Right lobe of liver (tissue), 6 donors: ENCODE data around the gene INO80E. TPM values are rescaled to one million over a fixed set of nuclear protein-coding genes. Genes with fewer than 3 reads are reported as not detected.

Experiments used
- ATAC-seq, 4 donors: fragments of 200-7000 bp; cut with Tn5 transposase; one replicate each; pipeline ENCODE4 v1.9.1; 2020; ENCODE audit warnings: mild to moderate bottlenecking in 4 of 4, moderate library complexity in 4 of 4
- DNase-seq, 3 donors: peaks; one replicate each; pipeline ENCODE4 v3.0.0-alpha.2; 2020
- H3K27ac ChIP-seq, 3 donors: fragments of 200-600 bp; one replicate each; pipeline ENCODE4 v1.8.0; 2022
- H3K27me3 ChIP-seq, 2 donors: fragments of 200-600 bp; one replicate each; pipeline ENCODE4 v1.8.0; 2022
- H3K36me3 ChIP-seq, 4 donors: fragments of 200-600 bp; sonication (generic) in 1 of 4; one replicate each; pipeline versions ENCODE4 v1.5.1 to v1.8.0; 2017 to 2022; ENCODE audit warnings: control low read depth in 1 of 4
- H3K4me1 ChIP-seq, 4 donors: fragments of 200-600 bp; sonication (generic) in 1 of 4; one replicate each; pipeline versions ENCODE4 v1.5.1 to v1.8.0; 2017 to 2022; ENCODE audit warnings: control low read depth in 1 of 4
- H3K4me3 ChIP-seq, 3 donors: fragments of 200-600 bp; one replicate each; pipeline ENCODE4 v1.8.0; 2022
- H3K9me3 ChIP-seq, 4 donors: fragments of 200-600 bp; sonication (generic) in 1 of 4; one replicate each; pipeline versions ENCODE4 v1.5.1 to v1.8.0; 2017 to 2022; ENCODE audit warnings: control low read depth in 1 of 4
- CTCF ChIP-seq, 4 donors: fragments of 200-600 bp in 3 of 4; fragments of 450-650 bp in 1 of 4; IDR thresholded peaks; one replicate each; pipeline versions ENCODE4 v1.5.1 to v1.8.0; 2016 to 2022; ENCODE audit warnings: antibody characterized with exemption in 4 of 4, mild to moderate bottlenecking in 2 of 4
- POLR2A ChIP-seq: fragments of 450-650 bp; IDR thresholded peaks from one replicate; pipeline ENCODE4 v1.6.1; 2017; ENCODE audit warnings: antibody characterized with exemption, mild to moderate bottlenecking
- WGBS: methylation state at CpG from one replicate; pipeline ENCODE4 v1.1.6; 2018; ENCODE audit warnings: low coverage, low lambda C conversion rate; ENCODE audit not compliant: insufficient coverage; ENCODE audit errors: missing lambda C conversion rate; 5-methylcytosine and 5-hydroxymethylcytosine counted together
- intact Hi-C, 2 donors: fragments of 100-400 bp; cut with DNase I; formaldehyde crosslinking; loops; one replicate each; pipeline versions ENCODE4 v1.11.2 to v1.14.1; 2022
- total RNA-seq, 6 experiments: library from RNA; depleted of rRNA in 2 of 6; stranded (reverse); fragments of >200 nt in 2 of 6; fragmentation: NEBNext Ultra II Directional in 3 of 6; extraction: Animal tissue kit (Norgen Biotek cat#: 25700) in 3 of 6; gene quantifications; one replicate each; pipeline versions ENCODE4 v1.1.0 to v1.2.4, GENCODE V29; 2016 to 2023
- donor health status: DM: no; HTN: yes; CAD: no.
- donor health status: DM: no; HTN: no; CAD: no.
- donor health status: DM: no; HTN: no; CAD: no.
- donor health status: DM: no; HTN: yes; CAD: no.
- donor health status: DM: no; HTN: yes; CAD: no.

Gene INO80E
- total RNA-seq, 6 experiments from 2014 or later, result 22.3 to 45.8 (median 33.2) TPM

- ATAC-seq (no peak), DNase-seq (peak in 1 of 3 donors; percentile 21)
- Histone ChIP-seq H3K36me3 (peaks cover 0 to 20% (median 1%) of the 10 kb centered on the region in 4 donors), H3K9me3 (no peaks in the 10 kb centered on the region), H3K27me3 (no peaks in the 10 kb centered on the region), H3K4me3 (no peak overlapping the region), H3K27ac (no peak overlapping the region), H3K4me1 (peaks cover 0 to 22% (median 10%) of the 10 kb centered on the region in 4 donors)
- TF ChIP-seq CTCF (IDR thresholded peaks at IDR 0.05) (no peak), POLR2A (no peak)
- intact Hi-C loops, result no loop called here
- WGBS, result 43% methylated on average over 1 of the region's 1 CpG
Measured at GRCh38 chr16:29972500-29972899, 23.5 kb upstream of the INO80E start.

DNA sequence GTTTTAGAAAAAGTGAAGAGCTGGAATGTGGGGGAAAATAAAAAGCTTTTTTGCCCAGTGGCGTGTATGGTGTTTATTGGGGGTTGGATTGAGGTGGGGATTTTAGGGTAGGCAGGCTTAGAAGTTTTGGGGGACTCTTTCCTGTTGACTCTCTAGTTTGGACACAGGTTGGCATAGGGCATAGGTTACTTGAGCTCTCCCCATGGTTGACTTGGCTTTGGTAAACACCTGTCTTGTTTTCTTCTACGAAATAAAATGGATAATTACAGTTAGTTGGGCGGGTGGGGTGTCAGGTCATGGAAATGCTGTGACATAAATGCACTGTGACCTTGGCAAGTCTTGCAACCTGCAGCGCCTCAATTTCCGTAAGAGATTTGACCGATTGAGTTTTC lies 23.1 kb upstream of the INO80E start:
- Histone ChIP-seq H3K27me3 (no peaks in the 10 kb centered on the region), H3K36me3 (peaks cover 0 to 20% (median 3%) of the 10 kb centered on the region in 4 donors), H3K4me1 (peaks cover 0 to 22% (median 10%) of the 10 kb centered on the region in 4 donors), H3K27ac (peak overlapping the region in 1 of 3 donors; percentile 74), H3K9me3 (no peaks in the 10 kb centered on the region), H3K4me3 (peak overlapping the region in 2 of 3 donors; percentile 79 to 95)
- intact Hi-C loops, result no loop called here
- WGBS, result 92% methylated on average over 3 of the region's 6 CpGs
- no peak for TF ChIP-seq POLR2A
- no peak for TF ChIP-seq CTCF (IDR thresholded peaks at IDR 0.05)
- ATAC-seq (no peak), DNase-seq (no peak)

DNA sequence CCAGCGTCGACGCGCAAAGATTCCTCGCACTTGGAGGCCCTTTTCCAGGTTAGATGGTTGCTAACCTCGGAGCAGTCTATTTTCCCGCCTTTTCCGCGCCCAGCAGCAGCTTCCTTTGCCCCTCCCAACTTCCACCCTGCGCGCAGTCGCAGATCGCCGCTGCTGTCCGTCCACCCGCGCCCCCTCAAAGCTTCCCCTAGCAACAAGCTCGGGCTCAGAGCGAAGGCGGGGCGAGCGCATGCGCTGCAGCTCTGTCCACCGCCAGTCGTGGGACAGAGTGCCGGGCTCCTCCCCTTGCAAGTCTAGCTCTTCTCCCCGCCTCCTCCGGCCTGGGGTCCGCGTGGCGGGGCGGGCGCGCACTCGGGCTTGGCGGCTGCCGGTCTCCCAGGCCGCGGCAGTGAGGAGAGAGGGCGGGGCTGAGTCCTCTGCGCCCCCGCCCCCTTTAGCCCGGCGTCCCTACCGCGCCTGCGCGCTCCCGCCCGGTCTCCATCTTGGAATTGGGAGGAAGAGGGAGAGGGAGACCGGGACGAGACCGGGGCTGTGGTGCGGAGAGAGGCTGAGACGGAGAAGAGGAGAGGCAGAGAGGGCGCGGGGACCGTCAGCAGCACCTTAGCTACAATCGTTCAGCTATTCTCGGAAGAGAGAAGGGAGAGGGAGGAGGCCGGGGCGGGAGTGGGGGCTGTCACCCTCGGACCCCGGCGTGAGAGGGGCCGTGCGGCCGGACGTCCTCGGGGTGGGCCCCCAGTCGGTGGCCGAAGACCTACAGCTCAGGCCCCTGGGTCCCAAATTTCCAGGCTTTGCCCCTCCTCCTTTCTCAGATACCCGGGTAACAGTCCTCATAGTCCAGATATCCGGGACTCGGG lies 22.4 kb upstream of the INO80E start, which contains the start of gene TAOK2:
TSS of gene TAOK2 (plus strand) at position 485 of the 863 bp plus-strand sequence. CDS start 3,905 bp downstream, outside the sequence.
- DNase-seq (peak; percentile 99), ATAC-seq (peak; percentile 98 to 99 (median 98))
- Histone ChIP-seq H3K9me3 (no peaks in the 10 kb centered on the region), H3K4me1 (peaks cover 0 to 22% (median 10%) of the 10 kb centered on the region in 4 donors), H3K36me3 (peaks cover 0 to 20% (median 6%) of the 10 kb centered on the region in 4 donors), H3K27ac (peak within 1 kb of the TSS; percentile 56 to 87 (median 74)), H3K4me3 (peak within 1 kb of the TSS; percentile 79 to 98 (median 95)), H3K27me3 (no peaks in the 10 kb centered on the region)
- intact Hi-C loops, result no loop called here
- peak; percentile 69 for TF ChIP-seq POLR2A
- TF ChIP-seq CTCF (IDR thresholded peaks at IDR 0.05), result no peak
- under 1% methylated on average over 45 of the region's 75 CpGs for WGBS

DNA sequence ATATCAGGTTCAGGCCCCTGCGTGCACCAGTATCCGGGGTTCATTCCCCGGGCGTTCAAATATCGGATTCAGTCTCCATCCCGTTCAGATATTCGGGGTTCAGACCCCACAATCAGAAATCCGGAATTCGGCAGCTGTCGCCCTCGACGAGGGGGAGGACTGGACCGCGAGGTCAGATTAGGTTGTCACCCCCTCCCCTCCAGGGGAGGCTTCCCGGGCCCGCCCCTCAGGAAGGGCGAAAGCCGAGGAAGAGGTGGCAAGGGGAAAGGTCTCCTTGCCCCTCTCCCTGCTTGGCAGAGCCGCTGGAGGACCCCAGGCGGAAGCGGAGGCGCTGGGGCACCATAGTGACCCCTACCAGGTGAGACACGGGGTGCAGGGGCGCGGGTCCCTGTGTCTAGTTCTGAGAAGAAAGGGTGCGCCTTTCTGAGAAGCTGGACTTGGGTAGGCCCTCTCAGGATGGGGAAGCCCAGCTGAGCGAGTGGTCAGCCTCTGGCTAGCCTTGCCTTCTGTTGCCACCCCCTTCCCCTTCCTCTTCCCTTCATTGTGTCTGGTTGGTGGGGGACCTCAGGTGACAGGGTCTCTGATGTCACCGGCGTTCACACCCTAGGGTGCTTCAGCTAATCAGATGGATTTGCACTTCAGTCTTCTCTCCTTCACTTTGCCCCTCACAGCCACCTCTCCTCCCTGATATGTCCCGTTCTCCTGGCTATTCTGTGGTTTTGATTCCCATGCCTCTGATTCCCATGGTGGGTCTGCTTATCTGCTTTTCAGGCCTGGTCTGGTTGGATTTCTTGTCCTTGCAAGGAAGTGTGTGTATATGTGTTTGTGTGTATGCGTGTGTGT lies 21.5 kb upstream of the INO80E start:
- peaks cover 2 to 26% (median 13%) of the 10 kb centered on the region in 4 donors for H3K36me3 ChIP-seq
- DNase-seq, result peak in 2 of 3 donors; percentile 48 to 53
- no peaks in the 10 kb centered on the region for H3K9me3 ChIP-seq
- no peaks in the 10 kb centered on the region for H3K27me3 ChIP-seq
- ATAC-seq, result peak in 1 of 4 donors; percentile 18
- H3K27ac ChIP-seq, result peak overlapping the region; percentile 56 to 87 (median 74)
- WGBS, result 5% methylated on average over 11 of the region's 31 CpGs
- peaks cover 0 to 22% (median 10%) of the 10 kb centered on the region in 4 donors for H3K4me1 ChIP-seq
- intact Hi-C loops, result no loop called here
- peak overlapping the region; percentile 79 to 98 (median 95) for H3K4me3 ChIP-seq
- no peak for TF ChIP-seq POLR2A
